ENCODE measurements around the gene NPAS3.
A peak's percentile ranks its signal among the peaks of the same experiment; 100 is the strongest.

NPAS3 gene

DNA sequence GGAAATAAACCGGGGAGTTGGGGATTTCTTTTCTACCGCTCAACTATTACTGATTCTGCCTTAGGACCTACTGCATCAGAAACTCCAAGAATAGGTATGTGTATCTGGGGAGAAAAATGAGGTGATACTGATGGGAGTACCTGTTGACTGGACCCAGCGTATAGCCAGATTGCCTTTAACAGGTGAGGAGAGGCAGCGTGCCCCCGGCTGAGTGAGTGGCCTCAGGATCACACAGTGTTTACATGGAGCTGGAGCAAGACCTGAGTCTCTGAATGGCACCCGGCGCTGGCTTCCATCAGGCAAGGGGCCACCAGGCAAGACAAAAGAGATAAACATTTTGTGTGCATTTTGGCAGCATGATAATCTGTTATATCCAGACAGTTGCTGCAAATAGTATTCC lies 516.0 kb downstream of the NPAS3 start:
- H3K9ac ChIP-seq (ENCODE audit: low read length in 2 of 2): no peak overlapping the region
- no peak overlapping the region for H3K27ac ChIP-seq (ENCODE audit: low read length)

DNA sequence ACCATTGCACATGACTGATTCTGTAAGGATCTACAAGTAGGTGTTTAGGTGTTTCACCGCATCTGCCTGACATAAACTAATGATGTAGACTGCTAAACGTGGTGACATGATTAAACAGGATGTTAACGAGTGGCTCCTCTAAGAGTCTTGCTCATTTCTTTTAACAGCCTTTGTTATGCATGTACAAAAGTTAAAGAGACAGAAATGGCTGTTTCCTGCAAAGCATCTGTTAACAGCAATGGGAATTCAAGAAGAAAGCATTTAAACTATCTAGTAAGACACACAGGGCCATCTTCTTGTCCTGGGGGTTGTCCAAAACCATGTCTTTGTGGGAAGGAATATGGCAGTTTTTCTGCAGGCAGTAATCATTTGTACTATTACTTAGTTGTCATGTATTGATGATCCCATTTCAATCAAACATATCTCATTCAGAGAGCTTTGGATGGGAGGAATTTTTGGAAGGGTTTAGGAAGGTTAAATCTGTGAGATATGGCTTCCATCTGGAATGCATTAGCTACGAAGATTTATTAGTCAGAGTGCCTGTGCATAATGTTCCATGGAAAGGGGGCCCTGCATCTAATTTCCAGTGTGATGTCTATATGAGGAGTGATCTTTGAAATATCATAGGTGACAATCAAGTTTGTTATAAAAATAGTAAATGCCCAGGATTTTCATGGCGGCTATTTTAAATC lies 517.1 kb downstream of the NPAS3 start:
- H3K9me3 ChIP-seq (ENCODE audit: control insufficient read depth in 2 of 2, low read length in 2 of 2): no peaks in the 10 kb centered on the region
- no peak overlapping the region for H3K27ac ChIP-seq (ENCODE audit: low read length)
- peaks cover 33% of the 10 kb centered on the region for H3K4me1 ChIP-seq (ENCODE audit: control insufficient read depth, insufficient read depth, low read length)
- no peaks in the 10 kb centered on the region for H3K27me3 ChIP-seq (ENCODE audit: control insufficient read depth in 1 of 2, insufficient read depth in 2 of 2, low read length in 2 of 2)
- no peak overlapping the region for H3K4me3 ChIP-seq (ENCODE audit: low read length in 2 of 2)
- H3K9ac ChIP-seq (ENCODE audit: low read length in 2 of 2): no peak overlapping the region
- no peaks in the 10 kb centered on the region for H3K36me3 ChIP-seq (ENCODE audit: control insufficient read depth in 2 of 2, insufficient read depth in 2 of 2, low read length in 2 of 2)

More for the DNA sequence above, 516.0 kb downstream of the NPAS3 start:
- H3K9me3 ChIP-seq (ENCODE audit: control insufficient read depth in 2 of 2, low read length in 2 of 2): no peaks in the 10 kb centered on the region
- no peaks in the 10 kb centered on the region for H3K27me3 ChIP-seq (ENCODE audit: control insufficient read depth in 1 of 2, insufficient read depth in 2 of 2, low read length in 2 of 2)
- peaks cover 35% of the 10 kb centered on the region for H3K4me1 ChIP-seq (ENCODE audit: control insufficient read depth, insufficient read depth, low read length)
- H3K4me3 ChIP-seq (ENCODE audit: low read length in 2 of 2): no peak overlapping the region
- H3K36me3 ChIP-seq (ENCODE audit: control insufficient read depth in 2 of 2, insufficient read depth in 2 of 2, low read length in 2 of 2): no peaks in the 10 kb centered on the region

GRCh38 chr14:33457021-33457420 lies 518.3 kb downstream of the NPAS3 start:
- Histone ChIP-seq H3K27ac (ENCODE audit: low read length) (no peak overlapping the region), H3K36me3 (ENCODE audit: control insufficient read depth in 2 of 2, insufficient read depth in 2 of 2, low read length in 2 of 2) (no peaks in the 10 kb centered on the region), H3K9me3 (ENCODE audit: control insufficient read depth in 2 of 2, low read length in 2 of 2) (no peaks in the 10 kb centered on the region), H3K9ac (ENCODE audit: low read length in 2 of 2) (no peak overlapping the region), H3K4me3 (ENCODE audit: low read length in 2 of 2) (no peak overlapping the region), H3K4me1 (ENCODE audit: control insufficient read depth, insufficient read depth, low read length) (peaks cover 24% of the 10 kb centered on the region), H3K27me3 (ENCODE audit: control insufficient read depth in 1 of 2, insufficient read depth in 2 of 2, low read length in 2 of 2) (no peaks in the 10 kb centered on the region)

- Histone ChIP-seq H3K9me3 (ENCODE audit: control insufficient read depth in 2 of 2, low read length in 2 of 2) (no peaks in the 10 kb centered on the region), H3K27ac (ENCODE audit: low read length) (no peak overlapping the region), H3K4me1 (ENCODE audit: control insufficient read depth, insufficient read depth, low read length) (peaks cover 24% of the 10 kb centered on the region), H3K27me3 (ENCODE audit: control insufficient read depth in 1 of 2, insufficient read depth in 2 of 2, low read length in 2 of 2) (no peaks in the 10 kb centered on the region), H3K4me3 (ENCODE audit: low read length in 2 of 2) (no peak overlapping the region), H3K9ac (ENCODE audit: low read length in 2 of 2) (no peak overlapping the region), H3K36me3 (ENCODE audit: control insufficient read depth in 2 of 2, insufficient read depth in 2 of 2, low read length in 2 of 2) (no peaks in the 10 kb centered on the region)
Observed at GRCh38 chr14:33457617-33458016, 518.9 kb downstream of the NPAS3 start.

DNA sequence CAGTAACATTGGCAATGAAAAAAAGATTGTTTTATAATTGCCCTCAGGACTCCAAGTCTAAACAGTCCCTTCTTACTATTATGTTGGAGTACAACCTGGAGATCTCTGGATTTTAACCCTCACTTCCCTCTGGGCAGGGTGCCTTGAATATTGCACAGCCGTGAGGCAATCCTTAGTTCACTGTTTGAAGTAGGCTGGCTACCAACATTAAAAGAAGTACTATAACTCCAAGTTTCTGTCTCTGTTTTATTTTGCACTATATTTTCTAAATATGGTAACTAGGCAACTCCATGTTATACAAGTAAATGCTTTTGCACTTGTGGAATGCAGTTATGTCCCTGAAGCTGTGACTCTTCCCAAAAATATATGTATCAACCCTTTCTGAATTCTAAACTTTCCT lies 521.5 kb downstream of the NPAS3 start:
- H3K9me3 ChIP-seq (ENCODE audit: control insufficient read depth in 2 of 2, low read length in 2 of 2): no peaks in the 10 kb centered on the region
- H3K4me3 ChIP-seq (ENCODE audit: low read length in 2 of 2): no peak overlapping the region
- H3K27me3 ChIP-seq (ENCODE audit: control insufficient read depth in 1 of 2, insufficient read depth in 2 of 2, low read length in 2 of 2): no peaks in the 10 kb centered on the region
- H3K27ac ChIP-seq (ENCODE audit: low read length): peak overlapping the region; percentile 0
- peaks cover 12% of the 10 kb centered on the region for H3K4me1 ChIP-seq (ENCODE audit: control insufficient read depth, insufficient read depth, low read length)
- H3K36me3 ChIP-seq (ENCODE audit: control insufficient read depth in 2 of 2, insufficient read depth in 2 of 2, low read length in 2 of 2): no peaks in the 10 kb centered on the region
- H3K9ac ChIP-seq (ENCODE audit: low read length in 2 of 2): no peak overlapping the region

DNA sequence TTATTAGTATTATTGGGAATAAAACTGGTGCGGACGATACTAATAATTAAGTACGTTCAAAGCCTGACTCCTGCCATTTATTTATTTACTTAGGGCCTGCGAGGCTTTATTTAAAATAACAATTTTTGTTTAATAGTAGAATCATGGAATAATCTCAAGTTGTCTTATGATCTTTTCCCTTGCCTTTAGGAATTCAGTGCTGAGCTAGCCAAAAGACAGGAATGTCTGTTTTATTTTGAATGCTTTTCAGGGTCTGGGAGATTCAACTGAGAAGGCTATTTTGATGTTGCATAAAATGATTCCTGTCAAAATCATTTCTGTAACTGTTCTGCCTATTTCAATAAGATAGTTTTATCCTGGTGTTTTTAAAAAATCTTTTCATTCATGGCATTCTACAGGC lies 522.4 kb downstream of the NPAS3 start:
- Histone ChIP-seq H3K27me3 (ENCODE audit: control insufficient read depth in 1 of 2, insufficient read depth in 2 of 2, low read length in 2 of 2) (no peaks in the 10 kb centered on the region), H3K4me3 (ENCODE audit: low read length in 2 of 2) (no peak overlapping the region), H3K9ac (ENCODE audit: low read length in 2 of 2) (no peak overlapping the region), H3K9me3 (ENCODE audit: control insufficient read depth in 2 of 2, low read length in 2 of 2) (no peaks in the 10 kb centered on the region), H3K4me1 (ENCODE audit: control insufficient read depth, insufficient read depth, low read length) (peaks cover 8% of the 10 kb centered on the region), H3K36me3 (ENCODE audit: control insufficient read depth in 2 of 2, insufficient read depth in 2 of 2, low read length in 2 of 2) (no peaks in the 10 kb centered on the region), H3K27ac (ENCODE audit: low read length) (no peak overlapping the region)

GRCh38 chr14:33463731-33464130 lies 525.1 kb downstream of the NPAS3 start:
- Histone ChIP-seq H3K4me1 (ENCODE audit: control insufficient read depth, insufficient read depth, low read length) (peaks cover 4% of the 10 kb centered on the region), H3K9me3 (ENCODE audit: control insufficient read depth in 2 of 2, low read length in 2 of 2) (no peaks in the 10 kb centered on the region), H3K36me3 (ENCODE audit: control insufficient read depth in 2 of 2, insufficient read depth in 2 of 2, low read length in 2 of 2) (no peaks in the 10 kb centered on the region), H3K9ac (ENCODE audit: low read length in 2 of 2) (no peak overlapping the region), H3K27ac (ENCODE audit: low read length) (no peak overlapping the region), H3K4me3 (ENCODE audit: low read length in 2 of 2) (no peak overlapping the region), H3K27me3 (ENCODE audit: control insufficient read depth in 1 of 2, insufficient read depth in 2 of 2, low read length in 2 of 2) (no peaks in the 10 kb centered on the region)

DNA sequence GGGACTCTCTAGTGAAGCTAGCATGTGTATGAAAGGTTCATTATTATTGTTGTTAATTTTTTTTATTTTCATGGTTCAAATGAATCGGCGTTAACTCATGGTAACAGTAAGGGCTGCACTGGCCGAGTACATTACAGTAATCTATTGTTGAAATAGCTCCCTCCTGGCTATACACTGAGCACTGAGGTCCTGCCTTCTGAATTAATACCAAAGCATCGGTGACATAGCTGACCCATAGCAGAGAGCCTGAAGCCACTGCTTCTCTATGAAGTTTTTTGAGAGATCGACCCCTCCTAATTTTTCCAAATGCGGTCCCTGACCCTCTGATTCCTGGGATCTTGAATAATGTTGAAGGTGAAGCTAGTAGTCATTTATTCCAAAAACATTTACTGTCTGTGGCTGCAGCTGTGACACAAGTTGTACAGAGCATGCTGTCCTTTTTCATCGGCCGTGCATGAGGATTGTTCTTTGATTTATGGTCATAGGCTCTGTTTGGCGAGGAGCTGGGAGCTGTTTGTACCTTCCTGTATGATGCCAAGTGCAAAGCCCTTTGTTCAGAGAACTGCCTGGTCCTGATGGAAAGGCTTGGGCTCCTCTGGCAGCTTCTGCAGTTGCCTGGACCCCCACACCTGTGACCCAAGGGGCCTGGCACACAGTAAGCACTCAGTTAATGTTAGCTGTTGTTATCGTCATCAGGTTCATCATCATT lies 525.7 kb downstream of the NPAS3 start:
- Histone ChIP-seq H3K27ac (ENCODE audit: low read length) (no peak overlapping the region), H3K4me3 (ENCODE audit: low read length in 2 of 2) (no peak overlapping the region), H3K9ac (ENCODE audit: low read length in 2 of 2) (no peak overlapping the region)

DNA sequence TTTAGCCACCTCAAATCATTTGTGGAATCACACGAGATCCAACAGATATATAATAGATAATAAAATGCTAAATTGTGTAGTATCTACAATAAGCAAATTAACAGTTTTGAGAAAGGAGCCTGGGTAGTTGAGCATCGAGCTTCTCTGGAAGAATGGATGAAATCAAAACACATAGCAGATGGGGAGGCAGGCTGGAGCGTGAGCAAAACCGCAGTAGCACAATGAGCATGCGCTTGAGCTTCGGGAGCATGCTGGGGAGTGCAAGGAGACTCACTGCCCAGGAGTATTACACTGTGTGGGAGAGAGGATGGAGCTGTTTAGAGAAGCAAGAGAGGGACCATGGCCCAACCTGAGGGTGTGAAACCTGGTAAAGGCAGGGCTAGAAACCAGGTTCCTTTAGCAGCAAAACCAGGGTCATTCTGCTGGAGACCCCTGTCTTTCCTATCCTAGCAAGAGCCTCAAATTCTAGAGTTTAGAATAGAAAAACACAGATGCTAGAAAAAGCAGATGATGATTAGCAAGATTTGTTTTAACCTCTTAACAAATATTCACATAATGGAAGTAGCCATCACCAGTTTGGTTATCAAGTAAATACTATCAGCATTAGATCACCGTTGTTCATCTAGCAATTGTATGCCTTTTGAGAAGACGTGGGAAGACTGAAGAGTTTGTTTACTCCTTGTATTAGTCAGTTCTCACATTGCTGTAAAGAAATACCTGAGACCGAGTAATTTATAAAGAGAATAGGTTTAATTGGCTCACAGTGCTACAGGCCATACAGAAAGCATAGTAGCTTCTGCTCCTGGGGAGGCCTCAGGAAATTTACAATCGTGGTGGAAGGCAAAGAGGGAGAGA lies 527.4 kb downstream of the NPAS3 start:
- Histone ChIP-seq H3K27ac (ENCODE audit: low read length) (no peak overlapping the region), H3K36me3 (ENCODE audit: control insufficient read depth in 2 of 2, insufficient read depth in 2 of 2, low read length in 2 of 2) (no peaks in the 10 kb centered on the region), H3K9ac (ENCODE audit: low read length in 2 of 2) (no peak overlapping the region), H3K9me3 (ENCODE audit: control insufficient read depth in 2 of 2, low read length in 2 of 2) (no peaks in the 10 kb centered on the region), H3K4me1 (ENCODE audit: control insufficient read depth, insufficient read depth, low read length) (no peaks in the 10 kb centered on the region), H3K4me3 (ENCODE audit: low read length in 2 of 2) (no peak overlapping the region), H3K27me3 (ENCODE audit: control insufficient read depth in 1 of 2, insufficient read depth in 2 of 2, low read length in 2 of 2) (no peaks in the 10 kb centered on the region)

More for the DNA sequence above, 525.7 kb downstream of the NPAS3 start:
- no peaks in the 10 kb centered on the region for H3K27me3 ChIP-seq (ENCODE audit: control insufficient read depth in 1 of 2, insufficient read depth in 2 of 2, low read length in 2 of 2)
- no peaks in the 10 kb centered on the region for H3K36me3 ChIP-seq (ENCODE audit: control insufficient read depth in 2 of 2, insufficient read depth in 2 of 2, low read length in 2 of 2)
- H3K4me1 ChIP-seq (ENCODE audit: control insufficient read depth, insufficient read depth, low read length): peaks cover 4% of the 10 kb centered on the region
- H3K9me3 ChIP-seq (ENCODE audit: control insufficient read depth in 2 of 2, low read length in 2 of 2): no peaks in the 10 kb centered on the region

DNA sequence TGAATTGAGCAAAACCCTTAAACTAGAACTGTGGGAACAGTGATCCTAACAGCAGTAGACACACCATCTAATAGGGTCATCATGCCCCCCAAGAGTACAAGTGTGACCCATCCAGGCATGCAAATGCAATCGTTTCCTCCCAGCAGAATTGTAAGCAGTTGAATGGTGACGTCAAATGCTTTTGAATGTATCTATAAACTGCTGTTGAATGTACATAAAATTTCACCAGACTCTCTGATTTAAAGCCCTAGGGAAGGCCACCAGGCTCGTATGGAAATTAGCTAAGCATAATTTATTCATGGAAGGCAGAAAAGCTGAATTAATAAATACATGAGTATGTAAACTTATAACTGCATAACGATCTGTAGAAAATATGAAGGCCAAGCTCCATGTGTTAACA lies 529.3 kb downstream of the NPAS3 start:
- H3K36me3 ChIP-seq (ENCODE audit: control insufficient read depth in 2 of 2, insufficient read depth in 2 of 2, low read length in 2 of 2): no peaks in the 10 kb centered on the region
- H3K4me1 ChIP-seq (ENCODE audit: control insufficient read depth, insufficient read depth, low read length): no peaks in the 10 kb centered on the region
- H3K9me3 ChIP-seq (ENCODE audit: control insufficient read depth in 2 of 2, low read length in 2 of 2): no peaks in the 10 kb centered on the region
- H3K9ac ChIP-seq (ENCODE audit: low read length in 2 of 2): no peak overlapping the region
- no peak overlapping the region for H3K4me3 ChIP-seq (ENCODE audit: low read length in 2 of 2)
- H3K27me3 ChIP-seq (ENCODE audit: control insufficient read depth in 1 of 2, insufficient read depth in 2 of 2, low read length in 2 of 2): no peaks in the 10 kb centered on the region
- no peak overlapping the region for H3K27ac ChIP-seq (ENCODE audit: low read length)
